T follicular helper cell (primary cell): ENCODE results near the gene FCHO2.
A peak's percentile ranks its signal among the peaks of the same experiment; 100 is the strongest.
"Not testable (repeated sequence)": the region's sequence is repeated elsewhere in the genome, so short reads cannot be mapped to it uniquely, and the experiment has no call there.

ENCODE experiments used
- DNase-seq: peaks from one replicate; pipeline ENCODE4 v3.0.0-alpha.2; 2020; ENCODE audit warnings: low read depth
- total RNA-seq, 2 experiments: gene quantifications; one replicate each; lab custom pipeline; 2026; lab: John Stamatoyannopoulos, UW

Gene FCHO2
- 2.8 to 8.9 reads per million in 2 experiments for total RNA-seq

GRCh38 chr5:72955768-72956323 lies at the start of gene FCHO2:
TSS of gene FCHO2 (plus strand) at chr5:72956041. CDS start at chr5:72956097, 56 bp downstream.
- DNase-seq = peak; percentile 91

GRCh38 chr5:72906806-72907205 lies 49.0 kb upstream of the FCHO2 start:
- DNase-seq = no peak

GRCh38 chr5:72908664-72909063 lies 47.2 kb upstream of the FCHO2 start:
- no peak for DNase-seq

GRCh38 chr5:72917371-72917776 lies 38.5 kb upstream of the FCHO2 start:
- no peak for DNase-seq

GRCh38 chr5:72920690-72921502 lies 34.9 kb upstream of the FCHO2 start:
- no peak for DNase-seq

GRCh38 chr5:72921886-72922285 lies 34.0 kb upstream of the FCHO2 start:
- no peak for DNase-seq

GRCh38 chr5:72922422-72922821 lies 33.4 kb upstream of the FCHO2 start:
- DNase-seq = no peak

- DNase-seq = no peak
These were observed 30.4 kb upstream of the FCHO2 start for GRCh38 chr5:72925336-72926010.

- DNase-seq = not testable (repeated sequence)
These were observed 23.2 kb upstream of the FCHO2 start for GRCh38 chr5:72932686-72933085.

GRCh38 chr5:72934953-72935725 lies 20.7 kb upstream of the FCHO2 start:
- DNase-seq = not testable (repeated sequence)

GRCh38 chr5:72936893-72937292 lies 18.9 kb upstream of the FCHO2 start:
- no peak for DNase-seq

- no peak for DNase-seq
These were observed 18.3 kb upstream of the FCHO2 start for GRCh38 chr5:72937517-72938061.

GRCh38 chr5:72938206-72938605 lies 17.6 kb upstream of the FCHO2 start:
- DNase-seq = no peak

- DNase-seq = no peak
These were observed 15.8 kb upstream of the FCHO2 start for GRCh38 chr5:72940082-72940481.

GRCh38 chr5:72943307-72943706 lies 12.5 kb upstream of the FCHO2 start:
- DNase-seq = no peak

- DNase-seq = no peak
These were observed 8.3 kb upstream of the FCHO2 start for GRCh38 chr5:72947498-72947897.

GRCh38 chr5:72949481-72949880 lies 6.4 kb upstream of the FCHO2 start:
- DNase-seq = no peak

- no peak for DNase-seq
These were observed 4.0 kb upstream of the FCHO2 start for GRCh38 chr5:72951671-72952468.

- DNase-seq = no peak
These were observed 1.5 kb upstream of the FCHO2 start for GRCh38 chr5:72954389-72954788.

- no peak for DNase-seq
These were observed 586 bp upstream of the FCHO2 start for GRCh38 chr5:72955143-72955767.
